CD4-positive, alpha-beta T cell treated with Interleukin-6 for 4 hours (primary cell): ENCODE results near the gene CALCB.
"Not testable (repeated sequence)": the region's sequence is repeated elsewhere in the genome, so short reads cannot be mapped to it uniquely, and the experiment has no call there.

Source experiments
- DNase-seq: peaks from one replicate; pipeline ENCODE4 v3.0.0-alpha.2; 2020; ENCODE audit warnings: mixed read lengths

The CALCB gene, protein sequence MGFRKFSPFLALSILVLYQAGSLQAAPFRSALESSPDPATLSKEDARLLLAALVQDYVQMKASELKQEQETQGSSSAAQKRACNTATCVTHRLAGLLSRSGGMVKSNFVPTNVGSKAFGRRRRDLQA

DNA sequence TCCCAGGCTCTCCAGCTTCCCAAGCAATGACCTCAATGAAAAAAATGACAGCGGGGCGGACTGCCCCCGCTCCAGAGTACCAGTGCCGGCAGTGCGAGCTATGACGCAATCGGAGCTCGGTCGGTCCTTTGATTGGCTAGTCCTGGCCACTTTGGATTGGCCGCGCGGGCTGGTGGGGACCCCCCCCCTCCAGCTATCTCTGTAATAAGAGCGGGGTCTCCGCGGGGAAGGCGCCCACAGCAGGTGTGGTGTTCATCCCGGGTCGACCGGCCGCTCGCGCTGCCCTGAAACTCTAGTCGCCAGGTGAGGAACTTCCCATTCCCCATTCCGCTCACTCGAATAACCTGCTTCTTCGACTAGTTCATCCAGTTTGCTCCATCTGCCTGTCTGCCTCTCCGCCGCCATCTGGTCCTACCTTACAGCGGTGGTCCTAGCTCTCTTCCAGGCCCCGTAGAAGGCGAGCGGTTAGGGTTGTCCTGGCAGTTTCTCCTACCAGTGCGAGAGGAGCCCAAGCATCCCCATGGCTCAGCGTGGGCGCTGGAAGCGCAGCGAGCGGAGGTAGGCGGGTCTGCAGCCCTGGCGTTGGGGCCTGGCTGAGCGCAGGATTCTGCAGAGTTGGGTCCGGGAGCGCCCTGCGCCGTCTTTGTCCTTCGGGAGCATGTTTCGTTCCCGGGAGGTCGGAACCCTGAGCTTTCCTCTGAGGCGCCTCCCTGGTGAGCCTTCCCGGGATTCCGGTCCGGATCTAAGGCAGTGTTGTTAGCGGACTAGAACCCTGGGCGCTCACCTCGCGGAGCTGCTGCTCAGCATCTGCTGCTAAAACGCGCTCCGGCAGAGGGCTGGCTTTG, at the start of gene CALCB:
Gene CALCB, plus strand, starts transcription at position 233 of the 845 bp plus-strand sequence. CDS start 1,126 bp downstream, outside the sequence.
- peak; percentile 26 for DNase-seq

DNA sequence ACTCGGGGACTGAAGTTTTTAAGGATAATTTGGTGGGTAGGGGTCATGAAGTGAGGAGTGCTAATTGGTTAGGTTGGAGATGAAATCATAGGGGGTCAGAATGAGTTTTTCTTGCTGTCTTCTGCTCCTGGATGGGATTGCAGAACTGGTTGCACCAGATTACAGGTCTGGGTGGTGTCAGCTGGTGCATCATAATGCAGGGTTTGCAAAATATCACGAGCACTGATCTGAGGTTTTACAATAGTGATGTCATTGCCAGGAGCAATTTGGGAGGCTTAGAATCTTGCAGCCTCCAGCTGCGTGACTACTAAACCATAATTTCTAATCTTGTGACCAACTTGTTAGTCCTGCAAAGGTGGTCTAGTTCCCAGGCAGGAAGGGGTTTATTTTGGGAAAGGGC, 46.4 kb upstream of the CALCB start:
- no peak for DNase-seq

DNA sequence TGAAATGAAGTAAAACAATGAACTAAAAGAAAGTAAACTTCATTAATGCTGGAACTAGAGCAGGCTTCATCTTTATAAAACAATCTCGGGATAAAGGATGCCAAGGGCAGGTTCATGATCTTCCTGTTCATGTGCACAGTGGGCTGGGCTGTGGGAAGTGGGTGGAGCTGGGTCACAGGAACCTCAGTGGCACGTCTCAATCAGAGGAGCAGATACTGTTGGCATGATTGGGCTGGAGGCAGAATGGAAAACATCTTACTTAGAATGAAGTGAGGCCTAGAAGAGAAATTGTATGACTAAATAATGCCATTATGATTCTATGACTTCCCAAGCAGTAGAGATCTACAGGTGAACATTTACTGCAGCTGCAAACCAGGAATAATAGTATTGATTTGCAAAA, 45.4 kb upstream of the CALCB start:
- DNase-seq, result no peak

DNA sequence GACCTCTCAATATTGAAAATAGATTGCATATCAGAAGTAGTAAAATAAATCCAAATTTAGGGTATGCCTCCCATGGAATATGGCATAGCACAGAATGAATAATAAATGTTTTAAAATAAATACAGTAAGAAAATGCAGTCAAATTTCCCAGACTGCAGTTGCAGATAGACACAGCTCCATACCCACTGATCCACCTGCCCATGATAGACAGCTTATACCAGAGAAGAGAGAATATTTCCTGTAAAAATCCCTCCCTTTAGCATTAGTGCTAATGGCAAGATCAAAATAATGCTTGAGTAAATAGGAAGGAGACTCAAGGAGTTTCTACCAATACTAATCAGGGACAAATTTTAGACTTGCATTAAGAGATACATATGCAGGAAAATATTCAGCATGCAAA, 45.0 kb upstream of the CALCB start:
- no peak for DNase-seq

DNA sequence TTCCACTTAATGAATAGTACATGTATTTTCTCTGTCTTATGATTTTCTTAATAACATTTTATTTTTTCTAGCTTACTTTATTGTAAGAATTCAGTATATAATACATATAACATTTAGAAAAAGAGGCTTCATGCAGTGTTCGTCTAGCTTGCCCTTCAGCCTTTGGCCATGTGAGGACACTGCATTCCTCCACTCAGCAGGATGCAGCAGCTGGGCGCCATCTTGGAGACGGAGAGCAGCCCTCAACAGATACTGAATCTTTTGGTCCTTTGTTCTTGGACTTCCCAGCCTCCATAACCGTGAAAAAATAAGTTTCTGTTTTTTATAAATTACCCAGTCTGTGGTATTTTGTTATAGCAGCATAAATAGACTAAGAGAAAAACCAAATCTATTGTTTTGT, 41.4 kb upstream of the CALCB start:
- DNase-seq, result not testable (repeated sequence)

DNA sequence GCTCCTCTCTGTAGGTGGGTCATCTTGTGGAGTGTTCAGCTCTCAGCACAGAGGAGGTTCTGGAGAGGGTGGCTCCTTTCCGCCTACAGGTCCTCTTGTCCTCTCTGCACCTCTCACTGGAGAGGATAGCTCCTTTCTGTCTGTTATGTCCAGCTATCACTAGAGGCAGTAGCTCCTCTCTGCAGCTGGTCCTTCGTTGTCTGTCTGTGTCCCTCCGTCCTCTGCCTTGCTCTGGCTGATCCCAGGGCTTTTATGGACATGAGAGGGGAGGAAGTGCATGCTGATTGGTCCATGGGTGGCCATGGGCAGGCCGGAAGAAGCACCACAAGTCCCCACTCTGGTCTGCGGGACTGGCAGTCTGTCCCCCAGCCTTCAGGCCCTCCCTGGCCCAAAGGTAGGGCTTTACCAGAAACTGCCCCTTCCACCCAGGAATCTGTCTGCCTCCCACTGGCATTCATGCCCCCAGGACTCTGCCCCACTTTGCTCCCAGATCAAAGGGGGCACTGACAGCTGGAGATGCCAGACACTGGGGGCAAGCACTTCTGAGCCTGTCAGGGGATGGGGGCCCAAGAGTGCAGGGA, 38.6 kb upstream of the CALCB start:
- no peak for DNase-seq

DNA sequence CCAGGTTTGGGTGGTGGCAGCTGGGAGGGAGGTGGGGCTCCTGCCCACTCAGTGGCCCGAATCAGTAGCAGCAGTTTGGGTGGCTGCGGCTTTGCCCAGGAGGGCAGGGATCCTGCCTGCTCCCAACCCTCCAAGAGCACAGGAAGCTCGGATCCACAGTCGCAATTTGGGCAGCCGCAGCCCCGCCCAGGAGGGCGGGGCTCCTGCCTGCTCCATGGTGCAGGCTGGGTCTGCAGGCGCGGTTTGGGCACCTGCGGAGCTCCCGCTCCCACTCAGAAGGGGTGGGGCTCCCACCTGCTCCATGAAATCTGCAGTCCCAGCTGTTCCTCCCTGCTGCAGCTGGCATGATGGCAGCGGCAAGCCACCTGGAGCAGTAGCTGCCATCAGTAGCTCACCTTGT, 38.1 kb upstream of the CALCB start:
- DNase-seq, result no peak

DNA sequence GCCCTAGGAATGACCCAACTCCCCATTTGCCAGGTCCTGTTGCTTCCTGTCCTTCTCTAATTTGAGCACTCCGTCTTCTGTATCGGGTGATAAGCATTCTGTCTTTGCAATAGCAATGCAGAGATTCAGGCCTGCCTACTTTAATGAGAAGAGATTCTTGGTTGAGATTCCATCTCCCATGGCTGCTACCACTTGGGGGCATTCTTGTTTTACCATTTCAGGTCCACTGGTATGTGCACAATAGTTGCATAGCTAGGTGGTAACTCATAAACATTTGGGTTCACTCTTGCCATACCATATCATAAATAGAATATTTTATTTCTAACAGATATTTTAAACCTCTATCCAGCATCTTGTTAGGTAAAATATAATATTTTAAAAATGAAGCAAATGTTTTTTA, 34.4 kb upstream of the CALCB start:
- DNase-seq, result no peak

DNA sequence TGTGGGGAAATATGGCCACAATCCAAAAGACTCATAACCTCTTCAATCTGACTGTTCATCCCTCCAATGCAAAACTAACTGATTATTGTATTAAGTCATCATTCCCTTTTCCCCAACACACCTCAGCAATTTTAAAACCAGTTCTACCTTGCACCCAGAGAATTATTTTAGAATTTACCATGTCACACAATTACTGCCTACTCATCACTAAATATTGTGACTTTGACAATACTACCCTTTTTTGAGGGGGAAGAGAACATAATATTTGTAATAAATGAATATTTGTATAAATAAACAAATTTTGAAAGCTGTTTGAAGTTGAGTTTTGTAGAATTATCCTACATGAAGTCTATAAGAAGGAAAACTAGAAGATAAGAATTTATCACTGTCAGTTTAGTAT, 28.2 kb upstream of the CALCB start:
- DNase-seq, result no peak

DNA sequence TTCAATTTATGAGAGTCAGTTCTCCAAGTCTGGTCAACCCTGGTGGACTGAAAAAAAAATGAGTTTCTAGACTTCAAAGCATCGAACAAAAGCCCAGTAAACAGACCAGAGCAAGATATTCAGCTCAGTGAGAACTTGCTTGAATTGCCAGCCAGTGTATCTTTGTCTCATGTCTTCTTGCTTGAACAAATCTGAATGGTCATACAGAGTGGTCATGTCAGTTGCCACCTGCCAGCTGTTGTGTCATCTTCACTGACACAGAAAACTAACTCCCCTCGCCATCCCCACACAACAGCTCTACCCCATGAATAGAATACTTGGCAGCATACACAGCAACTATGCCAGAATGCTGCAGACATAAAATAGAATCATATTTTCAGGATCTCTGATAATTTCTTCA, 27.5 kb upstream of the CALCB start:
- DNase-seq, result no peak

DNA sequence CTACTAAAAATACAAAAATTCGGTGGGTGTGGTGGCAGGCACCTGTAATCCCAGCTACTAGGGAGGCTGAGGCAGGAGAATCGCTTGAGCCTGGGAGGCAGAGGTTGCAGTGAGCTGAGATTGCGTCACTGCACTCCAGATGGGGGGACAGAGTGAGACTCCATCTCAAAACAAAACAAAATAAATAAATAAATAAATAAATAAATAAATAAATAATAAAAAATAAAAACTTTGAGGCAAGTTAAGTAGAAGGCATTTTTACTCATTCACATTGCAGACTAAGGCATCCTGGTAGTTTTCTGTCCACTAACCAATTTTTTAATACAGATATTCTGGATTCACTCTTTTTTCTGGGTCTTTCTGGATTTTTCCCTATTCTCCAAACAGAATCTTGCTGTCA, 26.7 kb upstream of the CALCB start:
- DNase-seq, result not testable (repeated sequence)

DNA sequence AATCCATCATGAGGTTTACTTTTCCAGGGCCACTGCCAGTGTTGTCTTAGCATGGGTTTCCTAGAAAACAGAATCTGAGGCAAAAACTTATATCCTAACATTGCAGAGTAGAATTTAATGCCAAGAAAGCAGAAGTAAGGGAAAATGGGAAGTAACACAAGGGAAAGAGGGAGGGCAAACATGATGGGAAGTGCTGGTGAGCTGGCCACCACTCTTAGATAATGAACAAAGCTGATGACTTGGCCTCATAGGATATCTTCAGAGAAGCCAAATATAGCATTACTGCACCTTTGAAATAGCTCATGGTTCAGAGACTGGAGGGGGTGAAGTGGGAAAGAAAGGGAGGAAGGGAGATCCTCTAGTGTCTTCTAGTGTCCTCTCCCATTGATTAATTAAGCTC, 24.8 kb upstream of the CALCB start:
- DNase-seq, result no peak

DNA sequence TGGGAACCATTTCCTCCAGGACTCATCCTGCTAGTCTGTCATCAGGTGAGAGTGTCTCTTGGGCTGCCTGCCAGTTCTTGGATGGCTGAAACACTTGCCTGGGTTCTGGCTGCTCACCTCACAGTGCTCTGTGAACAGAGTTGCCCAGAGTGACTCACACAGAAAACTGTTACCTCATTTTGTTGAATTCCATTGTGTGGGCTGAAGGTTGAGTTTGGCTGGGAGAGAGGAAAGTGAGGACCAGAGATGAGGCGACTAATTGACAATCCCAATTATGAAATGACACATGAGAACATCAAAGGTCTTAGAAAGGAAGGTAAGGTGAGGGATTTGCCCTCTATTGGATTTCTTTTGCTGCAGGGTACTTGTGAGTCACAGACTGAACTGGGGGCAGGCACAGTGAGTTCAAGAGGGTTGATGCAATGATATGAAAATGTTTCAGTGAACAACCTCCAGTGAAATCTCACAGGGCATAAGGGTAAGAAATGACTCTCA, 20.2 kb upstream of the CALCB start:
- no peak for DNase-seq

DNA sequence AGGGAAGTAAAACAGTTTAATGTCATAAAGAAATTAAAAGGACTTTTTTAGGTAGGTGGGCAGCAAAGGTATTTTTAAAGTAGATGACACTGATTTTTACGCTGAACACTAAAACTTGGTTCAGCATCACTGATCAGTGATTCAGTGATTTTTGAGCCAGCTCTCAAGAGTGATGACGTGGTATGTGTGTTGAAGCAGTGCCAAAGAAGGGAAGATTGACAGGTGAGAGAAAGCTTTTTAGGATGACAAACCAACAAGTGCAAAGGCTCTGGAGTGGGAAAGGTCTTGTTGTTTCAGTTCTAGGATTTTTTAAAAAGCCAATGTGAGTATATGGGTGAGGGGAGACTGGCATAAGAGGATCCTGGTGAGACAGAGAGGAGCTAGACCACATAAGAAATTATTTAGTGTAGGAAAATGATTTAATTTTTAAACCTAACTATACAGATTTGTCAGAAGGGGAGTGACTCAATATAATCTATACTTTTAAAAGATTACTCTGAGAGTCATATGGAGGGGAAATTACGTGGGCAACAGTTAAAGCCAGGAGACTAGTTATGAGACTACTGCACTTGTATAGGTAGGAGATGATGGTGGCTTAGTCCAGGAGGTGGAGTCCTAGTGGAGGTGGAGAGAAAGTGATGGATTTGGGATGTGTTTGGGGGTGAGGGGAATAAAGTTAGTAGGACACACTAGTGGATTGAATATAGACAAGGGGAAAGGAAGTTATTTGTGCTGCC, 17.6 kb upstream of the CALCB start:
- DNase-seq, result no peak

DNA sequence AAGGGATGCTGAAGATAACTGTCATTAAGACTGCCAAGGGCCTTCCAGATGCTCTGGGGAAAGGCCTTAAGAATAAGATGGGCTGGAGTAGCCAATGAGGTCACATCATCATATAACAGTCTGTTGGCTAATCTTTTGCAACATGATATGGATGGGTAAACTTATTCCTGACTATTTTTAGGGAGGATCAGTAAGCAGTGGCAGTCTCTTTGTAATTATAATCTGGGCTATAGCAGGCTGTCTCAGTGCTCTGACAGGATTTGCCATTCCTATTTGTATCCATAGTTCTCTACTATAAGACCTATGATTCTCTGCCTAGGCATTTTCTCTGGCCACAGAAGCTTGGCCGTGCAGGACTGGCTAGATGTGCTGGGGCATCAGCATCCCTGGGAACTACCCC, 16.1 kb upstream of the CALCB start:
- DNase-seq, result no peak

DNA sequence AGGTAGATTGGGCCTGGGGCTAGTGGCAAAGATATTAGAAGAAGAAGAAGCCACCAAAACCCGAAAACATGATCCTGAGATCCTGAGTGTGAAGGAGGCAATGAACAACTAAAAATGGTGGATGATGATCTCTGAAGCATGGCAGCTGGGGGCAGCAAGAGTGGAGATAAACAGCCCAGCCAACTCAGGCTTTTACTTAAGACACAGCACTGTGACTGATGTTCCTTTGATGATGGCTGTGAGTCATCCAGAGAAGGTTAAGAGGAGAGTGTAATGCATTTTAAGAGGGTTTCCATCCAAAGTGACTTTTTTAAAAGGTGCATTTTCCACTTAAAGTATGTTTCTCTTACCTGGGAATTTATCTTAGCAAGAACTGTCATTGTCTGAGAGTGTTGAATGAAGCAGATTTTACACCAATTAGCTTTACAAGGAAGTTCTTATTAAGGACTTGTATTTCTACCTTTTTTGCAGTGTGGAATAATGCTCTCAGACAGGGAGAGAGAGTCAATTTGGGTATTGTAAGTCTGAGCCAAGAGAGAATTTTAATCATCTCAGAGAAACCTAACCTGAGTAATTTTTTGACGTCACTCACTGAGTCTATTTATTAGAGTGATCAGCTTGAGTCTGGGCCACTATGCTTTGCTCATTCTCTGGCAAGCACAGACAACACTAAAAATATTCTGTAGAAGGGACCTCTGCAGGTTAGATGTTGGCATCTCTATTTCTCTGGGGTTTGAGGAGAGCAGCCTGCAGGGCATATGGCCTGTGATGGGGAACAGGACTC, 14.1 kb upstream of the CALCB start:
- DNase-seq, result no peak

DNA sequence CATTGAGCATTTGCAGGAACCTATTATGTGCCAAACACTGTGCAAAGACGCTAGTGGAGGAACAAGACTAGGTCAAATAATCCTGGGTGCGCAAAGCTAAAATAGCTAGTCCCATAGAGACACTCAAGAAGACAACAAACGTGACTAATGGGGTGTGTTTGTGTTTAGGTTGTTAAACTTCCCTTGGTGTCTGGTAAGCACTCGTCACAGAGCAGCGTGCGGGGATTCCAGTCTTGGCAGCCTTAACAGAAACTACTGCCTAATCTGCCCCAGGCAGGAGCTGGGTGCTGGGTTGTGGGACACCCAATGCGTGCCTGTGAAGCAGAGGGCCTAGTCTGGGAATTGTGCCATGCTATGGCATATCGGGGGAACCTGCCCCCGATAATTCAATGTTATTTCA, 10.8 kb upstream of the CALCB start:
- no peak for DNase-seq

DNA sequence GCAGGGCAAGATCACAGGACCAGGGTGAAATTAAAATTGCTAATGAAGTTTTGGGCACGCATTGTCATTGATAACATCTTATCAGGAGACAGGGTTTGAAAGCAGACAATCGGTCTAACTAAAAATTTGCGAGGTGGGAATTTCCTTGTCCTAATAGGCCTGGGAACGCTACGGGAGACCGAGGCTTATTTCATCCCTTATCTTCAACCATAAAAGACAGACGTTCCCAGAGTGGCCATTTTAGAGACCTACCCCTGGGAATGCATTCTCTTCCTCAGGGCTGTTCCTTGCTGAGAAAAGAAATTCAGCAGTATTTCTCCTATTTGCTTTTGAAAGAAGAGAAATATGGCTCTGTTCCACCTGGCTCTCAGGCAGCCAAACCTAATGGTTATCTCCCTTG, 3.6 kb upstream of the CALCB start:
- not testable (repeated sequence) for DNase-seq

DNA sequence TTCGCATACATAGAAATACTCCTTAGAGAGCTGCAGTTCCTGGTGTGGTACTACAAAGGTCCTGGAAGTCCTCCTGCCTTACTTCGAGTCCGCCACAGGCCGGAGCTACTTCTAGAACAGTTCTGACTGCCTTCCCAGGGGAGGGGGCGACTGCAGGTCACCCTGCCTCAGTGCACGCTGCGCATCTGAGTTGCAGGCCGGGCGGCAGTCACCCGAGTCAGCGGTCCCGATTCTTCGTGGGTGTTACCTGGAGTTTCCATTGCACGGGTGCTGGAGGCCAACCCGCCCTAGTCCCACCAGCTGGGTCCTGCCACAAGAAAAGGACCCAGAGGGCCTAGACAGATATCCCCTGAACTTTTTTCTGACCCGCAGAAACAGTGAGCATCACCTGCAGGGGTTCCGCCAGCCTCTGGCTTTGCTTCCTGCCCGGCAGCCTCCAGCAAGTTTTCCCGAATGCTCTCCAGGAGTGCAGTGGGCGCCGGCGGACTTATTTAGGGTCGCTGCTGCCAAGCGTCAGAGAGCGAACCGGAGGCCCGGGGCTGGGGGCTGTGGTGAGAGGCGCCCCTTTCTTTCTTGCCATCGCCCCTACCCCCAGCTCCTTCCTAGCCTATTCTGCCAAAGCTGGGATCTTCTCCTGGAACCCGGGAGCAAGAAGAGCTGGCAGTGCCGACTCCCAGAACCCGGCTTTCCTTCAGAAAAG, 1.7 kb upstream of the CALCB start:
- no peak for DNase-seq

DNA sequence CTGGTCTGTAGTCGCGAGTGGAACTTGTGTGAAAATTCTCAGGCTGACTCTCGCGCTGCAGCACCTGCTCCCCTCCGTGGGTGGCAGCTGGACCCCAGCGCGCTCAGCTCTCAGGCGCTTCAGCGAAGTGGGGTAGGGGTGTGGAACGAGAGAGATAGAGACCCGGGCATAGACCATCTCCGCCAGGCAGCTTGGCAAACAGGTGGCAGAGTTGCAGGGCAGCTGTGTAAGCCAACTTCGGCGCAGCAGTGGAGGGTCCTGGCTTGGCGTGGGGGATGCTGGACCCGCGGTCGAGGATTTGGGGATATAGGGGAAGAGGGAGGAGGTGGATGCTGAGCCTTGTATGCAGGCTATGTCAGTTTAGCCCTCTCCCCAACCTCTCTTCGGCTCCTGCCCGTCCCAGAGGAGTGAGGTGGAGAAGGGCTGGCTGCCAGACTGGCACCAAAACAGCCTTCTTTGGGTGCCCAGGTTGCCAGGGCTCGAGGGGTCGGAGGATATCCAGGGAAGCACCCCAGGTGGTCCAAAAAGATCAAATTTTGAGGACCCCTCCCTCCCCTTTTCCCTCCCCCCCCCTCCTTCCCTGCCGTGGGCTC, 746 bp upstream of the CALCB start:
- no peak for DNase-seq
